GM21367 (cell line): ENCODE measurements around the gene ULK3.

Experiments
- ATAC-seq: cut with Tn5 transposase; IDR thresholded peaks from one replicate; pipeline ENCODE4 v1.9.1; 2021; ENCODE audit not compliant: unreplicated experiment

ULK3 gene

GRCh38 chr15:74868059-74868458 is 25.1 kb upstream of the ULK3 start:
- no peak for ATAC-seq

DNA sequence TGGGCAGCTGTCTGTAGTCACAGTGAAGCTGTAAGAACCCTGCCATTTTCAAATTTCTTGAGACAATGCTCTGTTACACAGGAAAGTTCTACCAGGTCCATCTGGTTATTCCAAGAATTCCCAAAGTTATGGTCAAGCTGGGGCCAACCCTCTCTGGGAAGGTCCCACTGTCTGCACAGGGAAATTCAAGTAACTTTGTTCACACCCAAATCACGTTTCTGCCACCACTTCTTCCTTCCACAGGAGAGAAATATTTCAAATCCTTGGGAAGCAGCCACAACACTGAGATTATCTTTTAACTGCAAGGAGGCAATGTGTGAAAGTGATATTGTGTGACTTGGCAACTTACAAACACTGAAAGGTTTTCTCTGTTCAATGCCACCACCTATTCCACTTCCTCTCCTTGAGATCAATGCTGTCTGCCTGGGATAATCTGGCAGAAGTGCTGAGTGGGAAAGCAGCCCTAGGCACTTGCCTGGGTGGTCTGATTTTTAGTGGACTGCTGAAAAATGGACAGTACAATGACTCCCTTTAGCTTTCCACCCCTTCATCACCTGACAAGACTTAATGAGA is 24.6 kb upstream of the ULK3 start:
- ATAC-seq: no peak

DNA sequence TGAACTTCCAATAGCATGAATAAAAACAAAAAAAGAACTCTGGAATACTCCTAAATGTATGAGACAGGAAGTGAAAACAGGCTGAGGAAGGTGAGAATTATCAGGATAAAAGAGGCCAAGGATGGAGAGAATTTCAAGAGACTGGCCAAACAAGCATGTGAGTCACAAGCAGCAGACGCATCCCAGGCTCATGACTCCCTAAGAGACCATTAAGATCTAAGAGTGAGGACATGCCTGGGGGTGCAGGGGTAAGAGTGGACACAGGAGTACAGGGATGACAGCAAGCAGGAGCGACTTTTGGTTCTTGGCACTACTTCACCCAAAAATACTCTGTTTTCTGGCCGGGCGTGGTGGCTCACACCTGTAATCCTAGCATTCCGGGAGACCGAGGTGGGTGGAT is 23.1 kb upstream of the ULK3 start:
- no peak for ATAC-seq

- no peak for ATAC-seq
Observed at GRCh38 chr15:74865316-74865715, 22.4 kb upstream of the ULK3 start.

GRCh38 chr15:74864296-74864695 is 21.3 kb upstream of the ULK3 start:
- ATAC-seq: no peak

DNA sequence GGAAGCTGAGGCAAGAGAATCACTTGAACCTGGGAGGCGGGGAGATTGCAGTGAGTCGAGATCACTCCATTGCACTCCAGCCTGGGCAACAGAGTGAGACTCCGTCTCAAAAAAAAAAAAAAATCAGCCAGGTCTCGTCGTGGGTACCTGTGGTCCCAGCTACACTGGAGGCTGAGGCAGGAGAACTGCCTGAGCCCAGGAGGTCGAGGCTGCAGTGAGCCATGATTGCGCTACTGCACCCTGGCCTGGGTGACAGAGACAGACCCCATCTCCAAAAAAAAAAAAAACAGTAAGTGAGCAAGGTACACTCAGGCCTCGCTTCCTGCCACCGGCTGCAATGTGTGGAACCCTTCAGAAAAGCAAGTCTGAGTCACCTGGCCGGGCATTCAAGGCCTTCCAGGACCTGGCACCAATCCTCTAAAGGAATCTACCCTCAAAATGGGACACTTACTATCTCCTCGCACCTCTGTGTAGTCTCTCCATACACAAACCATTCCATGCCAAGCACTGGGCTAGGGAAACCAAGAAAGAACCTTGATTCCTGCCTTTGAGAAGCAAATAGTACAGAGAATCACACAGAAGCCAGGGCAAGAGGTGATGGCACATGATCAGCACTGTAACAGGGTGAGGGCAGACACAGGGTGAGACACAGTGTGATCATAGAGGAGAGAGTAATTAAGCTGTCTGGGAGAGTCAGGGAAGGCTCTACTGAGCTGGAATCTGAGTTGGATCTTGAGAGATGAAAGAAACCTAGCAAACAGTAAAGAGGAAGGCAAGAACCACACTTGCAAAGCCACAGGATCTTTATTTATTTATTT is 20.5 kb upstream of the ULK3 start:
- ATAC-seq: no peak

GRCh38 chr15:74858369-74858740 is 15.4 kb upstream of the ULK3 start:
- ATAC-seq: no peak

DNA sequence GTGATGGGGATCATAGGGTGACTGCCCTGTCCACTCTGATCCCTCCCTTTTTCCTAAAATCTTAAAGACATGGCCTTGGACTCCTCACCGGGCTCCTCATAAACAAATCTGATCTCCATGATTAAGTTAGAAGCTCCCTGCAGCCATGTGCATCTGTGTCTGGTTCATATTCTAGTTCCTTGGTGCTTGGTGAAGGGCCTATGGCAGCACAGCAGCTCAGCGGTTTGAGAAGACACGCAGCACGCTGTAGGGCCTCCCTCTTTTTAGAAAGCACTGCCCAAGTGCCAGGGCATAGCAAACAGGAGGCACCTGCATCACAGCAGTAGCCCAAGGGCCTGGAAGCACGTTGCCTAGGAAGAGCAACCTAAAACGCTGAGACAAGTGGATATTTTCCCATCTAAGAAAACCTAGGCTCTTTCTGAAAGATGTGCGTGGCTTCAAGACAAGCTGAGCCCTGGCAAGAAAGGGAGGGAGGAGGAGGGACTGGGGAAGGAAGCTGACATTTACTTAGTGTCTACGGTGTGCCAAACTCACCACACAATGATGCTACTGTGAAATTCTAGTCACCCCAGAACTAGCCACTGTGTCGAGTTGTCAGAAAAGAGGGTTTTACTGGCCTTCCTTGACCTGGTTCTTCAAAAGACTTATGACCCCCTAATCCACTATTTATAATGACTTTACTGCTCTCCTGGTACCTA is 14.9 kb upstream of the ULK3 start:
- ATAC-seq: peak; percentile 13

DNA sequence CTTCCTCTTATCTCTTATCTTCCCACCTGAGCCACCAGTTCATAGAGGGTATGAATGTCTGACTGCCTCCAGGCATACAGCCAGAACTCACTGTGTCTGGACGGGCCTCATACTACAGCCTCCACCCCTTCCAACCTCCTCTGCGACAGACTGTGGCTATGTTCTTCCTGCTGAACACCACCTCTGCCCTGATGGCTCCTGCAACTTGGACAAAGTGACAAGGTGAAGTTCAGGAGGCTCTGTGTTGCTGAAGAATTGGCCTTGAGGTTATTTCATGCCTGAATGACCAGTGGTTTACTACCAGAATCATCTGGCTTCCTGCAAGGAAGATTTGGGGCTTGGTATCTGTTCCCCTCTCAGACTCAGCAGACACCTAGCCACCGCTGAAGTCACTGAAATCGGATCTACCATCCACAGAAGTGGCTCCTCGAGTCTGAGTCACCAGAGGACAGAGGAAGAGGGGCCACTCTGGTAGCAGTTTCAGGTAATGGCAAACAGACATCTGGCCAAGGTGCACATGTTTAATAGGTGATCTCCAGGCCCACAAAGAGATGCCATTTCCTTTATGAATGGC is 14.2 kb upstream of the ULK3 start:
- ATAC-seq: peak; percentile 62

DNA sequence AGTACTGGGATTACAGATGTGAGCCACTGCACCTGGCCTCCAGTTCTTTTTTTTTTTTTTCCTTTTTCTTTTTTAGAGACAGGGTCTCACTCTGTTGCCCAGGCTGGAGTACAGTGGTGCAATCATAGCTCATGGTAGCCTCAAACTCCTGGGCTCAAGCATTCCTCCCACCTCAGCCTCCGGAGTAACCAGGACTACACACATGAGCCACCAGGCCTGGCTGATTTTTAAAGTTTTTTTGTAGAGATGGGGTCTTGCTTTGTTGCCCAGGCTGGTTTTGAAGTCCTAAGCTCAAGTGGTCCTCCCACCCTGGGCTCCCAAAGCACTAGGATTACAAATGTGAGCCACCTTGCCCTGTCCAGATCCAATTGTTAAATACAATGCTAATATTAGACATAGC is 13.6 kb upstream of the ULK3 start:
- no peak for ATAC-seq

DNA sequence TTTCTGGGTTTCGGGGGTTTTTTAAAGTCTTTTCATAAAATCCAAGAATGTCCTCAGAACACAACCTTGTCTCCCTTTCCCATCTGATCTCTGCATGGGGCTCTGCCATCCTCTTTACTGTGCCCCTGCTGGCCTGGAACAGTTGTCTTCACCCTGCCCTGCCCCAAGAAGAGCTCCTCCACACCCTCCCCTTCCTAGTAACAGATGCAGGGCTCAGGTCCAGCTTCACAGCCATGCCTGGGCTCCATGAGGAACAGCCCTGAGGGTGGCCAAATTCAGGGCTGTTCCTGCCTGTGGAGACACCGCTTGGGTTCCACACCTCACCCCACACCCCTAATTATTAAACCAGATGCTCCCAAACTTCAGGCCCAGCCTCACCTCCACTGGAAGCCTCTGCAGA is 12.9 kb upstream of the ULK3 start:
- no peak for ATAC-seq

- ATAC-seq: no peak
Observed at GRCh38 chr15:74854453-74855022, 11.6 kb upstream of the ULK3 start.

- no peak for ATAC-seq
Observed at GRCh38 chr15:74851960-74852359, 9.0 kb upstream of the ULK3 start.

- no peak for ATAC-seq
Observed at GRCh38 chr15:74850393-74850792, 7.4 kb upstream of the ULK3 start.

DNA sequence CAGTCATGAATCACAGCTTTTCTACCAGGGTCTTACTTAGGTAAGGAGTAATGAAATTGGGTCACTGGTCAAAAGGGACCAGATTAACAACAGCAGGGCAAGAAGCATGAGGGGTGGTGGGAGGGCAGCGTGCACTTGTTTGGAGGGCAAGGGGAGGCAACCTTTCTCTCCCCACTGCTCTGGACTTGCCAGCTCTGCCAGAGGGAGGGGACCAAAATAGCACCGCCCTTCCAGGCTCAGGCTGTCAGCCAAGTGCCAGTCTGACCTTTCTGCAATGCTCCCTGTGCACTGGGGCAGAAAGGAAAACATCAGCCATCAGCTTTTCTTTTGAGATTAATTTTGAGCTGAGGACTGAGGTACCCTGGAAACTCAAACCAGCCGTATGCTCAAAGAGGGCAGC is 4.5 kb upstream of the ULK3 start:
- no peak for ATAC-seq

DNA sequence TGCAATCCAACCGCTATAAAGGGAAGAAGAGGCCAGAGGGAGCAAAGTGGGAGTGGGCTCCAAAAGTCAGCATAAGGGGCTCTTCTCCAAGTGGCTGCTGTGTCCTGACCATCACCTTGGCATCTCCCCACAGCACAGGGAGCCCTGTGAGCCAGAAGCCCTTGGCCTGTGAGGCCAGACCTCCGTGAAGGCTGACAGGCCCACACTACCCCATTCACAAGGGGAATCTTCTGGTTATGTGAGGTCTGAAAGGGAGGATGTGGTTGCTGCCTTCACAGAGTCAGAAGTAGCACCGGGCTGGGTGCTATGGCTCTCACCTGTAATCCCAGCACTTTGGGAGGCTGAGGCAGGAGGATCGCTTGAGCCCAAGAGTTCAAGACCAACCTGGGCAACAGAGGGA is 2.6 kb upstream of the ULK3 start:
- no peak for ATAC-seq

DNA sequence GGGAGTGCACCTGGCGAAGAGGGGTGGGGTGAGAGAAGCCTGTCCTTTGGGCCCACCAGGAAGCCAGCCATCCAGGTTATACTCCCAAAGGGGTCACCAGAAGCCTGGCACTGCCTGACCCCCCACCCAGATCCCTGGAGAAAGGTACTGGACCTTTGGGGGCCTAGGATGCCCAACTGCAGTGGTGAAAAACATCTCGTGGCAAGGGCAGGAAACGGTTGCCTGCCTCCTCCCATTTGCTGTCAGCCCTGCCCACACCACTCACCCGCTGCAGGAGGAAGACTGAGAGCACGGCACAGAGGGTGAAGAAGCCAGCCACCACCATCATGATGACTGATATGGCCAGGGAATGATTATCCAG is 2.2 kb upstream of the ULK3 start:
- no peak for ATAC-seq

- no peak for ATAC-seq
Observed at GRCh38 chr15:74844319-74845207, 1.6 kb upstream of the ULK3 start.

GRCh38 chr15:74843891-74844299 is 939 bp upstream of the ULK3 start:
- ATAC-seq: no peak

GRCh38 chr15:74843445-74843828 is 481 bp upstream of the ULK3 start:
- no peak for ATAC-seq

DNA sequence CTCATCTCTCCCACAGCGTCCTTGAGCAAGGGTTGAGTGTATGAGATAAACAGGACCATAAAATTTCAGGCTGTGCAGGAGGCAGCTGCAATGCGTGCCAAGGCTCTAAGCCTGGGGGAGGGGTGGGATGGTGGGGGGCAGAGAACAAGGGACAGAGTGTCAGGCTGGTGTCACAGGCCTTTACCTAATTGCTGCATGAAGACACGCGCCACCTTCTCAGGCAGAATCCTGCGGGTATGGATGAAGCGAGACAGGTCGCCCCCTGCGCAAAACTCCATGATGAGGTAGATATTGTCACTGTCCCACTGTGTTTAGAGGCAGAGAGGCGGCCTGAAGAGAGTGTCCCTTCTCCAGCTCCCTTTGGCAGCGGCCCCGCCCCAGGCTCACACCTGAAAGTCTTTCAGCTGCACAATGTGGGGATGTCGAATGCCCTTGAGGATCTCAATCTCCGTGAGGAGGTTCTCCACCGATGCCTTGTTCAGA is 1.0 kb downstream of the ULK3 start:
- no peak for ATAC-seq
